AG09319 (cell line): ENCODE measurements around the gene MORF4L1.
"Not testable (repeated sequence)": the region's sequence is repeated elsewhere in the genome, so short reads cannot be mapped to it uniquely, and the experiment has no call there.

ENCODE experiments used
- DNase-seq: peaks from one replicate; pipeline ENCODE4 v3.0.0-alpha.2; 2010; ENCODE audit warnings: low read depth; ENCODE audit errors: extremely low read depth
- CTCF ChIP-seq: IDR thresholded peaks from 2 replicates; pipeline ENCODE4 v1.5.1; 2011; ENCODE audit warnings: low read depth, mild to moderate bottlenecking, inconsistent platforms, low read length, moderate library complexity

MORF4L1 gene

GRCh38 chr15:78866803-78867202 is 5.9 kb upstream of the MORF4L1 start:
- DNase-seq, result no peak
- no peak for TF ChIP-seq CTCF

- no peak for DNase-seq
- no peak for TF ChIP-seq CTCF
Observed at GRCh38 chr15:78868366-78868765, 4.3 kb upstream of the MORF4L1 start.

GRCh38 chr15:78871483-78872127 is 1.1 kb upstream of the MORF4L1 start:
- not testable (repeated sequence) for DNase-seq

GRCh38 chr15:78872972-78873792 is 492 bp downstream of the MORF4L1 start:
- DNase-seq, result peak; percentile 84
- peak; percentile 47 for TF ChIP-seq CTCF

GRCh38 chr15:78873793-78874765 is 1.4 kb downstream of the MORF4L1 start:
- no peak for DNase-seq
- no peak for TF ChIP-seq CTCF

GRCh38 chr15:78875107-78875914 is 2.6 kb downstream of the MORF4L1 start:
- no peak for DNase-seq
- no peak for TF ChIP-seq CTCF

GRCh38 chr15:78876954-78877353 is 4.3 kb downstream of the MORF4L1 start:
- not testable (repeated sequence) for DNase-seq
